K562 (cell line): ENCODE results near the gene AMTN. TPM values are rescaled to one million over a fixed set of nuclear protein-coding genes. Genes with fewer than 3 reads are reported as not detected.

ENCODE experiments used
- BCL6 ChIP-seq: fragments of 250-450 bp; sonication (Bioruptor Pico); IDR thresholded peaks from 2 replicates; pipeline ENCODE4 v1.4.0; 2020
- BDP1 ChIP-seq: IDR thresholded peaks from 3 replicates; pipeline ENCODE4 v1.6.1; 2011; ENCODE audit not compliant: insufficient read length, insufficient read depth
- TEAD1 ChIP-seq, 2 experiments: fragments of 450-650 bp in 1 of 2; sonication (generic) in 1 of 2; formaldehyde crosslinking; IDR thresholded peaks; 2 replicates each; pipeline versions ENCODE4 v1.4.0 to v1.8.0; 2020 to 2022; ENCODE audit warnings: mild to moderate bottlenecking in 2 of 2, missing genetic modification reagents in 1 of 2
- polyA plus RNA-seq, 8 experiments: library from polyadenylated mRNA; depleted of rRNA in 4 of 8; stranded (reverse) in 5 of 8; unstranded in 3 of 8; fragments of >200 nt; fragmentation: Nextera tagmentation in 2 of 8; fragmentation: Illumina TruSeq in 1 of 8; extraction: Ambion mirVana in 2 of 8; extraction: Trizol in 1 of 8; gene quantifications; 2 replicates each; pipeline versions ENCODE4 v1.2.1 to v1.2.3, GENCODE V29; 2011 to 2014; ENCODE audit warnings: inconsistent platforms in 1 of 8, missing spikeins in 1 of 8
- total RNA-seq, 7 experiments: library from RNA; depleted of rRNA in 6 of 7; stranded (reverse); fragments of >200 nt in 6 of 7; fragmentation: Illumina TruSeq in 2 of 7; extraction: Trizol in 2 of 7; gene quantifications; 2 replicates each; pipeline versions ENCODE4 v1.2.1 to v1.2.3, GENCODE V29; 2011 to 2021; ENCODE audit warnings: low replicate concordance in 1 of 7
- TF ChIP-seq, protein P1 (sequence below), 2 experiments: fragments of 200-800 bp in 1 of 2; sonication (Bioruptor generic) in 1 of 2; sonication (generic) in 1 of 2; formaldehyde crosslinking in 1 of 2; IDR thresholded peaks in 1 of 2; conservative IDR thresholded peaks in 1 of 2; 2 replicates each; pipeline versions ENCODE4 v1.5.0 to v1.6.1; 2016 to 2020; ENCODE audit warnings: missing compliant biosample characterization in 1 of 2, missing genetic modification characterization in 1 of 2, missing genetic modification reagents in 1 of 2
- TF ChIP-seq, protein P2 (sequence below), 2 experiments: IDR thresholded peaks in 1 of 2; conservative IDR thresholded peaks in 1 of 2; 2 replicates each; pipeline ENCODE4 v1.6.1; 2016; ENCODE audit warnings: low read depth in 2 of 2, mild to moderate bottlenecking in 1 of 2, missing compliant biosample characterization in 1 of 2, missing genetic modification characterization in 1 of 2, moderate library complexity in 1 of 2

AMTN gene
- total and polyA plus RNA-seq, 9 of the 15 experiments (the other 6 are each of a cell fraction or from before 2014, with no cell fraction given): not detected

DNA sequence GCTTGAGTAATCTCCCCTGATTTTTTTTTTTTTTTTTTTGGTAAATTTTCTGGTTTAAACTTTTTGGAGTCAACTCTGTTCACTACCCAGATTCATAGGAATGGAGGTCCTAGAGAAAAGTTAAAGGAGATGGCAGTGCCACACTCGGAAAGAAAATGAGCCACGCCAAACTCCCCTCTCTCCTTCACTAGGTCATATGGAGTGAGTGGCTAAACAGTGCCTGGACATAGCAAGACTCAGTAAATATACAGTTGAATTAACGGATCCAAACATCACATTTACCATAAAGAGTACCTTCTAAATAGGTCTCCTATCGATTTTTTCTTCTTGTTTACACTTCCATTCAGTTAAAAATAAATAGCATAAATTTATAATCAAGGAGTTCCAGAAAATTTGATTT, 13.6 kb upstream of the AMTN start (continued):
- TF ChIP-seq, protein P1, sequence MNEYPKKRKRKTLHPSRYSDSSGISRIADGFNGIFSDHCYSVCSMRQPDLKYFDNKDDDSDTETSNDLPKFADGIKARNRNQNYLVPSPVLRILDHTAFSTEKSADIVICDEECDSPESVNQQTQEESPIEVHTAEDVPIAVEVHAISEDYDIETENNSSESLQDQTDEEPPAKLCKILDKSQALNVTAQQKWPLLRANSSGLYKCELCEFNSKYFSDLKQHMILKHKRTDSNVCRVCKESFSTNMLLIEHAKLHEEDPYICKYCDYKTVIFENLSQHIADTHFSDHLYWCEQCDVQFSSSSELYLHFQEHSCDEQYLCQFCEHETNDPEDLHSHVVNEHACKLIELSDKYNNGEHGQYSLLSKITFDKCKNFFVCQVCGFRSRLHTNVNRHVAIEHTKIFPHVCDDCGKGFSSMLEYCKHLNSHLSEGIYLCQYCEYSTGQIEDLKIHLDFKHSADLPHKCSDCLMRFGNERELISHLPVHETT (CRISPR knock-in tag; conservative IDR thresholded peaks at IDR 0.05 in 1 of 2, IDR thresholded peaks at IDR 0.05 in 1 of 2): no peak
- TF ChIP-seq TEAD1 (CRISPR knock-in tag; IDR thresholded peaks at IDR 0.05) (no peak), BCL6 (CRISPR knock-in tag) (no peak), BDP1 (no peak)
- TF ChIP-seq, protein P2, sequence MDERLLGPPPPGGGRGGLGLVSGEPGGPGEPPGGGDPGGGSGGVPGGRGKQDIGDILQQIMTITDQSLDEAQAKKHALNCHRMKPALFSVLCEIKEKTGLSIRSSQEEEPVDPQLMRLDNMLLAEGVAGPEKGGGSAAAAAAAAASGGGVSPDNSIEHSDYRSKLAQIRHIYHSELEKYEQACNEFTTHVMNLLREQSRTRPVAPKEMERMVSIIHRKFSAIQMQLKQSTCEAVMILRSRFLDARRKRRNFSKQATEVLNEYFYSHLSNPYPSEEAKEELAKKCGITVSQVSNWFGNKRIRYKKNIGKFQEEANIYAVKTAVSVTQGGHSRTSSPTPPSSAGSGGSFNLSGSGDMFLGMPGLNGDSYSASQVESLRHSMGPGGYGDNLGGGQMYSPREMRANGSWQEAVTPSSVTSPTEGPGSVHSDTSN (CRISPR knock-in tag; IDR thresholded peaks at IDR 0.05; ENCODE audit: low read depth): no peak
- TF ChIP-seq, protein P2 (tag; conservative IDR thresholded peaks at IDR 0.05; ENCODE audit: low read depth): no peak
